Measurements from ENCODE around the gene IER3. TPM values are rescaled to one million over a fixed set of nuclear protein-coding genes. Genes with fewer than 3 reads are reported as not detected.

Gene IER3
- total and polyA plus RNA-seq, 9 of the 15 experiments (the other 6 are each of a cell fraction or from before 2014, with no cell fraction given), result 1.5 to 30.0 (median 11.5) TPM

- TF ChIP-seq TFAM (CRISPR knock-in tag; conservative IDR thresholded peaks at IDR 0.05) (no peak), RAD21 (CRISPR knock-in tag; conservative IDR thresholded peaks at IDR 0.05 in 1 of 2, IDR thresholded peaks at IDR 0.05 in 1 of 2) (peak; percentile 16 to 39), NFRKB (IDR thresholded peaks at IDR 0.05; ENCODE audit: low read depth) (peak; percentile 33; the same call in 1 of the 2 replicates), CHD7 (IDR thresholded peaks at IDR 0.05; ENCODE audit: low read depth, low read length) (no peak), SLC30A9 (CRISPR knock-in tag; IDR thresholded peaks at IDR 0.05) (no peak), ZNF175 (CRISPR knock-in tag; IDR thresholded peaks at IDR 0.05; ENCODE audit: low read depth) (peak; percentile 50; the same call in 1 of the 2 replicates), ZNF282 (CRISPR knock-in tag; IDR thresholded peaks at IDR 0.05) (no peak), POLR2B (IDR thresholded peaks at IDR 0.05; ENCODE audit: low read depth, partially characterized antibody) (peak; percentile 48), ZNF511 (CRISPR knock-in tag; IDR thresholded peaks at IDR 0.05) (peak; percentile 62; the same call in 1 of the 2 replicates), ZKSCAN3 (CRISPR knock-in tag; IDR thresholded peaks at IDR 0.05) (no peak), ARID3B (CRISPR knock-in tag; IDR thresholded peaks at IDR 0.05; ENCODE audit: borderline replicate concordance) (no peak), MEF2D (tag; conservative IDR thresholded peaks at IDR 0.05; ENCODE audit: low read depth) (0 out of 2 replicates have a peak, but pooled peaks have one; percentile 49), FOS (IDR thresholded peaks at IDR 0.05; ENCODE audit: extremely low read depth, insufficient read length) (peak; percentile 74), SIRT6 (IDR thresholded peaks at IDR 0.05; ENCODE audit: low read depth, low read length) (no peak)
Observed at GRCh38 chr6:30769088-30769852, 24.9 kb upstream of the IER3 start (continued).
